GM18858 (cell line): ENCODE measurements around the gene LRFN5.
"Not testable (repeated sequence)": the region's sequence is repeated elsewhere in the genome, so short reads cannot be mapped to it uniquely, and the experiment has no call there.

Experiments
- ATAC-seq: cut with Tn5 transposase; IDR thresholded peaks from one replicate; pipeline ENCODE4 v1.9.1; 2021; ENCODE audit not compliant: unreplicated experiment

Gene LRFN5

DNA sequence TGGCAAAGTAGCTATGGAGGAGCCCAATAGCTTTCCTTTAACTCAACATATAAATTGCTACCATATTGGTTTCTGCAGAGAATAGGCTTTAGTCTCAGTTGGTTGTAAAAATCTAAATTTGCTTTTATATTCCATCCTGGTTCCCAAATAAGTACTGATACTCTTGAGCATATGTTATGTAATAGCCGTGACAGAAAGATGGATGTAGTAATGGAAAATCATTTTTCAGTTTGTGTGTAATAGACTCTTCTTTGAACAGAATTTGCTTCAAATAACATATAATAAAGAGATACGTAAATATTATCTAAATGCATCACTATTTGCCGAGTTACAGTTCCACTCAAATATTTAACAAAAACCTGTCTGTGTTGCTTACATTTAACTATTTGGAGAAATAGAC, 271.6 kb downstream of the LRFN5 start:
- no peak for ATAC-seq

DNA sequence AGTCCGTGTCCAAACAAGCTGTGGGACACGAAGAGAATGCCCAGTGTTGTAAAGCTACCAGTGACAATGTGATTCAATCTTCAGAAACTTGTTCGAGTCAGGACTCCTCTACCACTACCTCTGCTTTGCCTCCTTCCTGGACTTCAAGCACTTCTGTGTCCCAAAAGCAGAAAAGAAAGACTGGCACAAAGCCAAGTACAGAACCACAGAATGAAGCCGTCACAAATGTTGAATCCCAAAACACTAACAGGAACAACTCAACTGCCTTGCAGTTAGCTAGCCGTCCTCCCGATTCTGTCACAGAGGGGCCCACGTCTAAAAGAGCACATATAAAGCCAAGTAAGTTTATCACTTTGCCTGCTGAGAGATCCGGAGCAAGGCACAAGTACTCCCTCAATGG, 284.9 kb downstream of the LRFN5 start:
- ATAC-seq = no peak

DNA sequence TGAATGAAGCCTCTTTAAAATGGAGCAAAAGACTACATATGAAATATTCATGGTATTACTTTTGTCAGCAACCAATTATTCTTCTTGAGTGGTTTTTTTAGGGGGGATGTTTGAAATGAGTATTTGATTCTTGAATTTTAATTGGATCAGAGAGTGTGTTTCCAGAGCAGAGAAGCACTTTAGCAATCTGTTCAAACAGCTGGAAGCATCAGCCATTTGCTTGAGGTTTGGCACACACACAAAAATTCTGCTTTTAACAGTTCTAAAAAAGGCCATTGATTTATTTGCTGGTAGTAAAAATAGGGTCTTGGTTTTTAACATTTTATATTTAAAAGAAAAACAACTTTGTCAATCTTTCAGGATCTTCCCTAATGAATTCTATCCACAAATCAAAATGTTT, 292.7 kb downstream of the LRFN5 start:
- ATAC-seq = no peak

DNA sequence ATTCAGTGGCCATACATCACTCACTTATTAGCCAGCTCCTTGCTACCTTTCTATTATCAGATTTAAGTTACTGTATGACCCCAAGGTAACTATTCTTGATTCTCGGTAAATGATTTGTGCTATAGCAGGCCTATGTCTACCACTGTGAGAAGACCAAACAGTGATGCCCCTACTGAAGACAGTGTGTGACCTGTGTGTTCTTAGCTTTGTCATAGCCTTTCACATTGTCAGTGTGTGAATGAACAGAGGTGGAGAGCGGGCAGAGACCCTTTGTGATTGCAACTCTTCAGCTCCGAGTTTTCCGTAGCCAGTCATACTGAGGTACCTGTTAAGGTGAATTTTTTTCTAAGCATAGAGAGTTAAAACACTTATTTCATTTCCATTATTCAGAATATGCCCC, 294.0 kb downstream of the LRFN5 start:
- ATAC-seq = no peak

DNA sequence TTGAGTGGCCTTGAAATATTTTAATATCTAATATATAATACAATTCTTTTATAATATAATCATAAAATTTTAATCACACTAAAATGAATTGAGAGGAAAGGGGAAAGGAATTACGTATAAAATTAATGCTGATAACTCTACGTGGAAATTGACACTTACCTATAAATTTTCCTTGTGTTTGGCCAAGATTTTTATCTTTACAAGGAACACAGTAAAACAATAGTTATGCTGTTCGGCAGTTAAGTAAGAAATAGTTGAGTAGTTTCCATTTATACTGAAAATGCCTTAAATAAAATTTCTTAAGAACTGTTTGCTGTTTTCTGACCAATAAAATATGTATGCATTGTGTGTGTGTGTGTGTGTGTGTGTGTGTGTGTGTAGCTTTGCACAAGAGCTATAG, 294.4 kb downstream of the LRFN5 start:
- ATAC-seq = no peak

DNA sequence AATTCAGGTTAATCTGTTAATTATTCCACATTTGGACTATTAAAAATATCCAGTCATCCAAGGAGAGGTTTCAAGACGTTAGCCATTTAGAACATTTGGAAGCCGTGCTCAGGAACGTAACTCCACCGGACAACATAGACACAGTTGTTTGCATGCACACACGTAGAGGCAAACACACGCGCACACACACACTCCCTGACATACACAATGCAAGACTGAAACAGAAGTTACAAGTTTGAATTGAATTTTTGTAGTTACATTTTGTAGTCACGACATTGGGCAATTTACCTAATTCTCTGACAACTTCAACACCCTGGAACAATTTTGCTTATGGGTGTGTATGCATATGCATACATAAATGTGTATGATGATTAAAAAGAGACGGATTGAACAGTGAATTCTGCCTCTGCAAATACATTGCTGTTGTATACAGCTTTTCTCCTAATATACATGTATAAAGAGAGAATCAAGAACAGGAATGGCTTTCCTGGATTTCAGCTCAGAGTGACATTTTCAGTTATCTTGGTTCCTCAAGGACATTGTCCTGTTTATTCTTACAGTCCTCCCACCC, 298.8 kb downstream of the LRFN5 start:
- no peak for ATAC-seq

DNA sequence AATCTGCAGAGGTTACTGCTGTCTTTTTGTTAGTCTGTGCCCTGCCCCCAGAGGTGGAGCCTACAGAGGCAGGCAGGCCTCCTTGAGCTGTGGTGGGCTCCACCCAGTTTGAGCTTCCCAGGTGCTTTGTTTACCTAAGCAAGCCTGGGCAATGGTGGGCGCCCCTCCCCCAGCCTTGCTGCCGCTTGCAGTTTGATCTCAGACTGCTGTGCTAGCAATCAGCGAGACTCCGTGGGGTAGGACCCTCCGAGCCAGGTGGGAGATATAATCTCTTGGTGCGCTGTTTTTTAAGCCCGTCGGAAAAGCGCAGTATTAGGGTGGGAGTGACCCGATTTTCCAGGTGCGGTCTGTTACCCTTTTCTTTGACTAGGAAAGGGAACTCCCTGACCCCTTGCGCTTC, 304.5 kb downstream of the LRFN5 start:
- not testable (repeated sequence) for ATAC-seq

DNA sequence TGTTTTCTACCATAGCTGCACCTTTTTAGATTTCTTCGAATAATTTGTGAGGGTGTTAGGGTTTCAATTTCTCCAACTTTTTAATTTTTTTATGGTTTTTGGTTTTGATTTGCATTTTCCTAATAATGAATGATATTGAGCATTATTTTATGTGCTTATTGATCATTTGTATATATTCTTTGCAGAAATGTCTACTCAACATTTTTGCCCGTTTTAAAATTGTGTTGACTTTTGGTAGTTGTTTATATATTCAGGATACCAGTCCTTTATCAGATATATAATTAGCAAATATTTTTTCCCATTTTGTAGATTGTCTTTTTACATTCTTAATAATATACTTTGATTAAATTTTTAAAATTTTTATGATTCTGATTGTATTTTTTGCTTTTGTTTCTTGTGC, 306.7 kb downstream of the LRFN5 start:
- no peak for ATAC-seq

DNA sequence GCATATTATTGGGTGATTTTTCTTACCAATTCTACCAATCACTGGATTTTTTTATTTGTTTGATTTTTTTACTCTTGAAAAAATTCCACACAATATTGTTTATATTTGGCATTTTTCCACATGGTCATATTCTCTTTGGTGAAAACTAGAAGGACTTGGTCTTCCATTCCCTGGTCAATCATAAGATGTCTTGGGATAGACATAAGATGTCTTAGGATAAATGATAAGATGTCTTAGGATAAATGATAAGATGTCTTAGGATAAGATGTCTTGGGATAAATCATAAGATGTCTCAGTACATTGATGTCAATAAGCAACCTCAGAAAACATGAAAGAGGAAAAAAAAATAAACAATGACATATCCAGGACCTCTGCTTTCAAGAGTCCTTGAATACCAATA, 309.1 kb downstream of the LRFN5 start:
- ATAC-seq = no peak

DNA sequence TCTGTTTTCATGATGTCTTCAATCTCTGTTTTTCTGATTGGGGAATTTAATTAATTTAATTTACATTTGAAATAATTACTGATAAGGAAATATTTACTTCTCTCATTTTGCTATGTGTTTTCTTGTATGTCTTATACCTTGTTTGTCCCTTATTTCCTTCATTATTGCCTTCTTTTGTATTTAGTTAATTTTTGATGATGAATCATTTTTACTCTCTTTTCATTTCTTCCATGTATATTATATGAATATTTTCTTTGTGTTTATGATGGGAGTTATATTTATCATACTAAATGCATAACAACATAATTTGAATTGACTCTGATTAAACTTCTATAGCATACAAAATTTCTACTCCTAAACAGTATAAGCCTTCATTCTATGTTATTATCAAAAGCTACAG, 309.6 kb downstream of the LRFN5 start:
- ATAC-seq = no peak

DNA sequence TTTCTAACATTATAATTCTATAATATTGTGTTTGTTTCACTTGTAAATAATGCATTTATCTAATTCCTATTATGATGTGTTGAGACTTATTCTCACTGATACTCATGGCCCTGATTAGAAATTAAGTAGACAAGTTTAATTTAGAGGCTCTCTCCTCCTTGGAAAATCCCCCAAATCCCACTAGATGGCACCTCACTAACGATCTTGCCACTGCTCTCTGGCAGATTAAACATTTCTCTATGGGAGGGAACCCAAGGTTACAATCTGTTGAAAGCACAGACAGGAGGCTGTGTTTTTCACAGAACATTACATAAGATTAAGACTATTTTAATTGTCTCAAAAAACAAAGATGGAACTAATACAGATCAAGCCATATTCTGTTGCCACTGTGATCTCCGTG, 318.7 kb downstream of the LRFN5 start:
- ATAC-seq = no peak

DNA sequence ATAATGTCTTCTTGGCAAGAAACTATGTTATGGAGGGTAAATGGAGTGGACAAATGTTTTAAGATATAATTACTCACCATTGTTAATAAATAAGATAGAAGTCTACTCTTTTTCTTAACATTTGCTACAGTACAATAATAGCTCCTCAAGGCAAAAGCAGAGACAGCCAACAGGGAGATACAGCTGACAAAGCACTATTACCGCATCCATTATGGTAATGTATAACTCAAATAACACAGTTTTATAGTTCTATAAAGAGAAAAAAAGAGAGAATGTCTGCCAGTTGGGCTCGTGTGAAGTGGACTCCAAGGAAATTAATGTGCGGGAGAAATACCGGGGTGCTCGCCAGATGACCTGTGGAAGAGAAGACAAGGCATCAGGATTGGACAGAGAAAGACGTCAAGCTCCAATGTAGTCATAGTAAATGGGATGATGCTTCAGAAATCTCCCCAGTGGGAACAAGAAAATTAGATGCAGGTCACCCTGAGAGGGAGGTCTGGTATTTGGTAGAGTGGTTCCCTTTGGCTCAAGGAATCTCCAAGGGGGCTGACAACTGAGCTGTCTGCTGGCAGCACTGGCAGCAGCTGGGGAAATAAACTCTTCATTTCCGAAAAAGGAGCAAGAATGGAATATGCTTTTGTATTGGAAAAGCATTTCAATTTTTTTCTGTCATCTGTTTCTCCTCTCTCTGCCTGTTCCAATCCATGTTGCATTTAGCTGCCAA, 343.9 kb downstream of the LRFN5 start:
- no peak for ATAC-seq
